ENCODE results near the gene RERE.

The RERE gene

DNA sequence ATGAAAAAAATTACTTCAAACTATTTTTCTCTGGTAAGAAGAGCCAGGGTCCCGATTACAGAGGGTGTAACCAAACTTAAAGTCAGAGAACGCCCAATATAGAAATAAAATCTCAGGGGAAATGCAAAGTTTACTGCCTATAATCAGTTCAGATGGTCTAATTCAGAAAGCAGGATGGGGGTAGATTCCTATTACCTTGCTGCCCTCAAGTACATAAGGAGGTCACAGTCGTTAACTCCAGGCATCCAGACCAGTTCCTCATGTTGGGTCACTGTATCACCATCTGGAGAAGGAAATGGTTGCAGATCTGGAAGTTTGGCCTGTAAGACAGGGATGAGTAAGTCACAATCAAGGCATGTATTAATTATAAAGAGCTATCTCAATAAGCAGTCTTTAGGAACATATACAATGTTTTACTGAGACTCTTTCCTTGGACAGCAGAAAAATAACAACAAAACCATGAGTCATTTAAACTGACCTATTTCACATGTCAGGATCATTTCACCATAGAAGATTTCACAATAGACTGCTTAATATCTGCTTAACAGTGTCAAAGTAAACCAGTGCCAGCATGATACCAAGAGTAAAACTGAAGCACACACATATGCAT lies 320.1 kb downstream of the RERE start:
- no peak for DNase-seq

DNA sequence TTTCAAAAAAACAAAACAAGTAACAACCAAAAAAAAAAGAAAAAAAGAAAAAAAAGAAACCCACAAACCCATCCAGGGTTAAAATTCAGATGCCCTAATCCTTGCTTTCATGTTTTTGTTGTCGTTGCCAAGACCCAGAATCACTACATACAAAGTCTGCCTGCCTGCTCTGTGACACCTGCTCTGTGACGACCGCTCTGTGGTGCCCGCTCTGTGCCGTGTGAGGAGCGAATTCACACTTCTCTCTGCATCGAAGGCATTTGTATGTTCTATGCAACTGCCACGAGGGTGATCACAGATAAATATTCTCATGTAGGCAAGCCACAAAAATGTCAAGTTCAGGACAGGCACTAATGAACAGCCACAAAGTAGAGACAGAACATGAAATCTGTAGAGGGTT lies 321.0 kb downstream of the RERE start:
- DNase-seq, result no peak

DNA sequence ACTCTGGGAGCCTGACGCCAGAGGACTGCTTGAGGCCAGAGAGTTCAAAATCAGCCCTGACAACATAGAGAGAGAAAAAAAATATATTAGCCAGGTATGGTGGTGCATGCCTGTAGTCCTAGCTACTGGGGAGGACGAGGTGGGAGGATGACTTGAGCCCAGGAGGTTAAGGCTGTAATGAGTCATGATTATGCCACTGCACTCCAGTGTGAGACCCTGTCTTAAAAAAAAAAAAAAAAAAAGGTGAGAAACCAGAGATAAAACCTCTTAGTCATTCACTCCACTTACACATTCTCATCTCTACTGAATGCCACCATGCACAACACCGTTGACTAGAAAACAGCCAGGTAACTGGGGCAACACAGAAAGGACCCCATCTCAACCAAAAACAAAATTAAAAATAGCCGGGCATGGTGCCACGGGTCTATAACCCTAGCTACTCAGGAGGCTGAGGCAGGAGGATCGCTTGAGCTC lies 321.5 kb downstream of the RERE start:
- DNase-seq, result no peak

DNA sequence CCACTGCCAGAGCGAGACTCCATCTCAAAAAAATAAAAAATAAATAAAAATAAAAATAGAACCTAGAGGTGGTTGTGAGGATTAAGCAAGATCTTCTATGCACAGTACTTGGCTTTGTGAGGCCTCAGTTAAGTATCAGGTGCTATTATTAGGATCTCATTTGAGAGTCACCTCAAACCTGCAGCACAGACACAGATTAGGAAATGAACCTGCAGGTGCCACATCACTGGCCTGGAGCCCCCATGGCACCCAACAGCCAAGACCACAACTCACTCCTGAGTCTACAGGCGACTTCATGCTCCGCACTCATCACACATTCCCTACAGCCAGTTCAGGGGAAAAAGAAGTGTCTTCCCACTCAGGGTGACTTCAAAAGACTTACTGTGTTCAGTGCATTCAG lies 322.8 kb downstream of the RERE start:
- no peak for DNase-seq

DNA sequence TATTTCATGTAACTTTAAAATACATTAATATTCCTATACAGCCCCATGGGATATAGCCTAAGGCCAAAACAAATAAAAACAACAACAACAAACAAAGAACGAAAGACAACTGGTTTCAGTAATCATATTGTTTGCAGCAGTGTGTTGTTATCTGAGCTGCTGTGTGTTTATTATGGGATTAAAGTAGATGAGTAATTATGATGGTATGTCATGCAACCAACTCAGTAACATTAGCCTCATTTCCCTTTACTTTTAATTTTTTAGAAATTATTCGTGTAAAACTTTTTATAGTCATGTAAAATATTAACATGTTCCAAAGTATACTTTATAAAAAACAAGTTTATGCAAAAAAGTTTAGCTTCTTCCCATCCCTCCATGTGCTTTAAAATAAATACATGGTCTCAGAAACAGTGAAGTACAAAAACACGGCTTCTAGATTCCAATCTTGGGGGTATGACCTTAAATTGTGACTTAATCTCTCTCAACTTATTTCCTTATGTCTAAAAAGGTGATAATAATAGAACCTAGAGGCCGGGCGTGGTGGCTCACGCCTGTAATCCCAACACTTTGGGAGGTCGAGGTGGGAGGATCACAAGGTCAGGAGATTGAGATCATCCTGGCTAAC lies 323.4 kb downstream of the RERE start:
- no peak for DNase-seq

DNA sequence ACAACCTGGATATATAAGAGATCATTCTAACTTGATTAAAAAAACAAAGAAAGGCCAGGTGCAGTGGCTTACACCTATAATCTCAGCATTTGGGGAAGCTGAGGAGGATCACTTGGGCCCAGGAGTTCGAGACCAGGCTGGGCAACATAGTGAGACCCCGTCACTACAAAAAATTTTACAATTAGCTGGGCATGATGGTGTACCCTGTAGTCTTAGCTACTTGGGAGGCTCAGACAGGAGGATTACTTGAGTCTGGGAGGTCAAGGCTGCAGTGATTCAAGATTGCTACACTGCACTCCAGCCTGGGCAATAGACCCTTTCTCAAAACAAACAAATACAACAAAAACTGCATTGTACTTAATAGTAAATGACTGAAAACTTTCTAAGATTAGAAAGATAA lies 330.2 kb downstream of the RERE start:
- DNase-seq, result no peak

DNA sequence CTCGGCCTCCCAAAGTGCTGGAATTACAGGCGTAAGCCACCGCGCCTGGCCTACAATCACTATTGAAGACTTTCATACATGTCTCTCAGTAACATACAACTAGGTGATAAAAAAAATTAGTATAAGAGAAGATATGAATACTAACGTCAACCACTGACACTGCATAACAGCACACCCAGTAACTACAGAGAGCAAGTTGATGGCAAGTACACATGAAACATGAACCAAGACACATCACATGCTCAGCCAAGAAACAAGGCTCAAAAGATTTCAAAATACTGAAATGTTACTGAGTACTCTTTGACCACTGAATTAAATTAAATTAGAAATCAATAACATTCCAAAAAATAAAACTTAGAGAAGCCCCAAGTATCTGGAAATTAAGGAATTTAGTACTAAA lies 331.4 kb downstream of the RERE start:
- no peak for DNase-seq

DNA sequence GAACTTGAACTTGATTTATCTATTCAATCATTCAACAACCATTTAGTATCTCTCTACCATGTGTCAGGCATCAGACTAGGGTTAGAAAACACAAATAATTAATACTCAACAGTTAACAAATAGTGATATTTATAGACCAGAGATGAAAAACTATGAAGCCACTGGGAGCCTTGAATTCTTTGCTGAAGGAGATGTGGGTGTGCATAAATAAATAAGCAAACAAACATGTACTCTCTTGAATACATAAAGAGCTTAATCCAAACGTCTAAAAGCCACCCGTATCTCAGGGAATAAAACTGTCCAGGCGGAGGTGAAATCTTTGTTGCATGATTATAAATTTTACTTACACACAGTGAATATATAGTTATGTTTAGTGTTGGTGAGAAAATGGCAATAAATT lies 333.9 kb downstream of the RERE start:
- no peak for DNase-seq

DNA sequence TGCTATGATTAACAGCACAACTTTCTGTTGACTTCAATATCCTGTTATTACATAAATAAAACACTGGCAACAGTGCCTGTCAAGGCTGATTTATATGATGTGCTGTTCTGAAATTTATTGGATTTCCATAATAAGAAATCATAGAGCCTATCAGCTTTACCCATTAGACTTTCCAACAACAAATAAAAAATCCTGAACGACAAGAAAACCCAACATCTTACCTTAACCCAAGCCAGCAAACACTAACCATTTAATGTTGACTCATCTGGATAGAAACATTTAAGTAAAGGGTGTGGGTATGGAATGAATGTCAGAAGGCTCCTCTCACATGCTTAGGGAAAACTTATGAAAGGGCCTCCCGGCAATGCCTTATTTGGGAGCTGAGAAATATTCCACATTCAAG lies 334.5 kb downstream of the RERE start:
- no peak for DNase-seq

DNA sequence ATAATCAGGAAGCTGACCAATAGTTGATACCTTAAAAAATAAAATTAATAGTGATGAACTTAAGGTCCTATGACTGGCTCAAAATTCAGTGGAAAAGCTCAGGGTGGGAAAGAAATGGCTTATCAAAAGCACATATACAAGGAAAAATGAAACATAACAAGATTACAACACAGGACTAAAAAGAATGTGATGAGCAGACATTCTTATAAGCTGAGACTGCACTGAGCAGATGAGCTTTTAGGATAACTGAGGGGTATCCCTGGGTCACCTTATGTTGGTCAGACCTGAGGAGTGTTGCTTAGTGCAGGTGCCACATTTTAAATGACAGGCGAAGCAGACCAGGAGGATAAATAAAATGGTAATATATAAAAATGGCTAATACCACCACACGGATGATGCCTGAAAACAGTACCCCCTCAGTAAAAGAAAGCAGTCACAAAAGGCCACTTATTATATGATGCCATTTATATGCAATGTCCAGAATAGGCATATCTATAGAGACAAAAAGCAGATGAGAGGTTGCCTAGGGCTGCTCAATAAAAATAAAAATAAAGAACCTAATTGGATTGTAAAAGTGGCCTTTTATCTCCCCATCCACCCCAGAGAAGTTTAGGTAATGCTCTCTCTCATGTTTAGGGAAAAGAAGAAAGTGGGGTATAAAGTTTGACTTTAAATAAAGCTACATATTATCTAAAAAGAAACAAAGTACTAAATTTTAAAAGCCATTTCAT lies 335.6 kb downstream of the RERE start:
- DNase-seq, result no peak

DNA sequence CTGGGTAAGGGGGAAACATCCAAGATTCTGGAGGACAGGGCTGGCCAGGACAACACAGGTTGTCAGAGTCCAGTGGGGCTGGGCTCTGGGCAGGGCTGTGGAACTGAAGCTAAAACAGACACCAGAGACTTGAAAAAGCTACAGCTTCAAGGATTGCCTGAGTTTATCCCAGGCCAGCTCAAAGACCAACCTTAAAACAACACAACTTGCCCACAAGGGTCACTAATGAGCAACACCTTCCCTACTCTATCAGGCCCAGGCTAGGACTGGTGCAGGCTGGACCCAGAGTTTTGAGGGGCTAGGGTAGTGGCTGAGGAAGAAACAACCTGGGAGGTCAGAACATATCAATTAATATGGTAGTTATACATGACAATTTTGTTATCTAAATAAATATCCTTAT lies 338.9 kb downstream of the RERE start:
- no peak for DNase-seq

DNA sequence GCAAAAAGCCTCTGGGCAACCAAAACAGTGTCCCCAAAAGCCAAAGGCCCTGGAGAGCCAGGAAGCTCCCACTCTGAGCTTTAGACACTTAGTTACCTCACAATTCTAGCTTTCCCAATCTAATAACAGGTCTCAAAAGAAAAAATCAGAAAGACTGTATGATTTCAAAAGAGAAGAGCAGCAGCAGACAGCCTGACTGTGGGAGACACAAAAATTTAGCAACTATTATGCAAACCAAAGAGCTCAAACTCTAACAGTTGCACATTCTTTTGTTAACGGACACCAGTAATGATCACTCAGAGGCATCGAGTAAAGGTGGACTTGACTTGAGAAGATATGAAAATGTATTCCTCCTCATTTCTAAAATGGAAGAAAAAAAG lies 339.5 kb downstream of the RERE start:
- no peak for DNase-seq

DNA sequence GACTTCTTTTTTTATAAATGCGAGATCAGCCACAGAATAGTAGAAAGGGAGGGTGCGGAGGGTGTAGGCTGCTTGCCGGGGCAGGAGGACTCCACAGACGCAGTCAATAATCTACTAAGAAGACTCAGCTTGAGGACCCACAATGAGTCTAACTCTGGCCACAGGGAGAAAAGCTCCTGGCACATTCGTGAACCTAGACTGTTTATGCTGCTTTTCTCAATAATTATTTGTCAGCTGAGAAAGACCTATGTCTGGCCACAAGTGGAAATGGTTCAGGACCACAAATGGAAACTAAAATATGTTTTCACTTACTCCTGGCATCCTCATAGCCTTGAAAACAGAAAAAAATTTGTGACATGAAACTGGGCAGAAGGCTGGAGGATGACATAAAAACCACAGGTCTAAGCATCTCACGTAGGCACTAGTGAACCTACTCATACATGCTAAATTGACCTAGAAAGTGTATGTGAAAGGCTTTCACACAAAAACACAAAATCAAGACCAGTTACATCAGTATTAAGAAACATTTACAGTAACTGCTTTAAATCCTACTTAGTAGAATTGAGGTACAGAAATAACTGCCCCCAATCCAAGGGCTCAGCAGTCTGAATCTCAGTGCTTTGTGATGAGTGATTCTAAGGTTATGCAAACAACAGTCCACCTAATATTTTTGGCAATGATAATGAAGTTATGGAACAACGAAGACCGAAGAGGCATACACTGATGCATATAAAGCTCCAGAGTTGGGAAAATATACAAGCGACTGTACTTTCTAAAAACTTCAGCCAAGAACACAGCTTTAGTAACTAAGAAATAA lies 340.1 kb downstream of the RERE start:
- DNase-seq, result no peak

DNA sequence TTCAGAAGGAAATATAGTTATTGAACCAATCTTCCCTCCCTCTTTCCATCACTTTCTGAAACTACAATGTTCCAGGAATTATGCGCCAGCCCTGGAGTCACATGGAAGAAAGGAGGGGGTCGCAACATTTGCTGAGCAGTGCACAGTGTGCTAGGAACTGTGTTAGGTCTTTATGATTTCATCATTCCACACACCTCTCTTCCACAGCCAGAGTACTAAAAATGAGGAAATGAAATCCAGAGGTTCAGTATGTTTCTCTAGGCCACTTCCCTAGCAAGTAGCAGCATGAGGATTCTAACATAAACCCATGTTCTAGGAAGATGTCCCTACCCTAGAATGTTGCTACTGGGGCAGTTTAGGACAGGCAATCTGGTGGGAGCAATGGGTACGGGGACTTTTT lies 341.4 kb downstream of the RERE start:
- no peak for DNase-seq

DNA sequence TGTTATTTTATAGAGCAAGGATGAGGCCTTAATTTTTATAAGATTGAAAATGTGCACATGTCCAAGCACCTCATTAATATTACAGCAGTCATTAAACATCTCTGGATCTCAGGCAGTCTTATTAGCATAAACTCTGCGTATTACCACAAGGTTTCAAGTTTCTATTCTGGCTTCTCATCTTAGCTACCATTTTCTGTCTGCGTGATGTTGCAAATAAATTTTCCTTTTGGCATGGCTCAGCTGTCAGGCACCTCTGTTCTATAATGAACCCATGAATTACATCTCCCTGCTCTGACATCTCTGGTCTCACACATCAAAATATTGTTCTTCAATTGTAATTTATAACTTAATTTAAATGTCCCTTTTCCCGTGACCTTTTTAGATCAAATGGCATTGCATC lies 343.1 kb downstream of the RERE start:
- no peak for DNase-seq

DNA sequence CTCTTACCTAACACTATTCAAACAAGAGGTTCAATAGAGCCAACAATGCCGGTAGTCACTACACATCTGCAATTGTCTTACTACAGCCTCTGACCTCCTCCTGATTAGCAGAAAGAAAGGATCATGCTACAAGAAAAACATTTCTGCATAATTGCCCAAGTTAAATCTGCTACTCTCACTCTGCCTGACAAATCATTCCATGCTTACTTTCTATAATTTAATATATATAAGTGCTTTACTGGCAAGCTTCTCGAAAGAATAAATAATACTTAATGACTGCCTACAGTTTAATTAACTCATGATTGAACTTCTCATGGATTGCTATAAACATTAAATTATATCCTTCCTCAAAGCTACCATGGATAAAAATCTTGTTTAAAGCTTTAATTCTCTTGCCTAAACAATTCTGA lies 343.5 kb downstream of the RERE start:
- no peak for DNase-seq

DNA sequence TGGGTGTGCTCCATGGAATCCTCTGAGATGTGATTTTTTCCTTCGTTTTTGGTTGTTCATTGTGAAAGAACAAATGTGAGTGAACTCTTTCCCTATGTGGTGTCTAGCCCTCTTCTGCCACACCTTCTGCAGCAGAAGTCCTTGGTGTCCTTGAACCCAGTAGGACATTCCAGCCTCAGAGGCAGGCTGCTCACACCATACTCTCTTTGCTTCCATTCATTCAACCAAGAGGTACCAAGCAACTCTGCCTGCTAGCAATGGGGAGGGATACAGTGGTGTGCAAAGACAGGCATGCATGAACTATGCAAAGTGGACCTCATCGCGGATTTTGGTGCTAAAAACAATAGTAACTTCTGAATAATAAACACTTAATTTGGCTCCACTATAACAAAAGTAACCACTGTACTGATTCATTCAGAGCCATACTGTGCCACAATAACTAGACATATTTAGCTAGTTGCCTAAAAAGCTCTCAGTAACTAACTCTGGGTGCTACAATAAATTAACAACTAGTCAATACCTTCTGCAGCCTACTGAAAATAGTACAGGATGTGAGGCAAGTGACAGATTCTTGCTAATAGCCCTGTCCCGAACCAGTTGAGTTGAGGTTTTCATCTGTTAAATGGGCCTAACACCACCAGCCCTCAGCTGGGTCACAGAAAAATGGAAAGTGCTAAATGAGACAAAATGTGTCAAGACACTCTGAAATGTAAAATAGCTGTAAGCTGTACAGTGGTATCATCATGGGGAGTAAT lies 344.1 kb downstream of the RERE start:
- DNase-seq, result no peak

DNA sequence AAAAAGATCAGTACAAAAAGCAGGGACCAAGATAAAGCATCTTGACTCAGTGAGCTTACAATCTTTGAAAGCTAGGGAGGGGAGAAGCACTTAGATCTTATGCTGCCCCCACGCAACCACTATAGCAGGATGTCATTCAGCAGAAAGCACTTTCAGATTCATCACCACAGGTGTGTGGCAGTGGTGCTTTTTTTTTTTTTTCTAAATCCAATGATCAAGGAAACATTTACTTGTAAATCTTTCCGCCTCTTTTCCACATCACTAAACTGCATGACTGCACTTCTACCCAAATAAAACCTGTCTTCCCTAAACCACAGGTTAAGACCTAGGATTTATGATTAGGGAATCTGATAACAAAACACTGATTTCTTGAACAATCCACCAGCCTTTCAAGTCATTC lies 344.8 kb downstream of the RERE start:
- no peak for DNase-seq

DNA sequence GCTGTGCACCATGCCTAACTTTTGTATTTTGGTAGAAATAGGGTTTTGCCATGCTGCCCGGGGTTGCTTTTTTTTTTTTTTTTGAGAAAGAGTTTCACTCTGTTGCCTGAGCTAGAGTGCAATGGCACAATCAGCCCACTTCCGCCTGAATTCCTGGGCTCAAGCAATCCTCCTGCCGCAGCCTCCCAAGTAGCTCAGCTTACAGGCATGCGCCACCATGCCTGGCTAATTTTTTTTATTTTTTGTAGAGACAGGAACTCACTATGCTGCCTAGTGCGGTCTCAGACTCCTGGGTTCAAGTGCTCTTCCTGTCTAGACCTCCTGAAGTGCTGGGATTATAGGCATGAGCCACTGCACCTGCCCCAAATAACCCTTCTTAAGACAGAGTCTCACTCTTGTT lies 346.0 kb downstream of the RERE start:
- DNase-seq, result no peak

DNA sequence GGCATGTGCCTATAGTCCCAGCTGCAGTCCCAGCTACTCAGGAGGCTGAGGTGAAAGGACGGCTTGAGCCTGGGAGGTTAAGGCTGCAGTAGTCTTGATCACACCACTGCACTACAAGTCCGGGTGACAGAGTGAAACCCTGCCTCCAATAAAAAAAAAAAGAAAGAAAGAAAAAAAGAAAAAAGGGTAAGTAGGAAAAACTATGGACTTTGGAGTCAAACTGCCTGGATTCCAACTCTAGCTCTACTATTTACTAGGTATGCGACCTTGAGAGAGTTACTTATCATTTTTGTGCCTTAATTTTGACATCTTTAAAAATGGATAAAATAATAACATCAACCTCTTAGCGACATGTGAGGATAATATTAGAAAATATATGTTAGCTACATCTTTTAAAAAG lies 348.7 kb downstream of the RERE start:
- no peak for DNase-seq

DNA sequence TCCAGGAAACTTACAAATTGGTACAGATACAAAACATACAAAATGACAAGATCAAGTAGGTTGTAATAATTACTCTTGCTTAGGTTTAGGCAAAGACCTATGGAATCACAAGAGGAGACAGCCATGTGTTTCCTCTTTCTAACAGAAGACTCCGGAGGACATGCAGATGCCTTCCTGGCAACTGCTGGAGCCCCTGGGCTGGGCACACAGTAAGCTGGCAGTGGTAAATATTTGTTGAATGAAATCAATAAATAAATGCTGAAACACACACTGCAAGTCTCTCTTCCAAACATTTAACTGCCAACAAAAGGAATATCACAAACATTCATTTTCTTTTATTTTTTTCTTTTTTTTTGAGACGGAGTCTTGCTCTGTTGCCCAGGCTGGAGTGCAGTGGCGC lies 350.1 kb downstream of the RERE start:
- DNase-seq, result no peak

DNA sequence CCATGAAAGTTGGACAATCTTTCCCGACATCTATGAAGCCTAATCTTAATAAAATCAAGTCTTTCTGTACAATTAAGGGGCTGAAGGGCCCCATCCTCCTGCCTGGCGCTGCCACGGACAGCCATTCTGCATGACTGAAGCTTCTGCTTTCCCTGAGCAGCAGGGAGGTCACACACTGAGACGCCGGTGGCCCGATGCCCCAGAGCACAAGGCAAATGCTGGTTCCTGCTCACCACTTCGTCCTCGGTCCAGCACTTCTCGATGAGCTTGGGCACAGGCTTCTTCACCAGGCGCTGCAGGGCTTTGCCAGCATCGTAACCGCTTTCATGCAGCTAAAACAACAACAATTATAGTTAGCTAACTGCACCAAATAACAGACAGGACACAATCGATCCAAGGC lies 351.7 kb downstream of the RERE start:
- no peak for DNase-seq

DNA sequence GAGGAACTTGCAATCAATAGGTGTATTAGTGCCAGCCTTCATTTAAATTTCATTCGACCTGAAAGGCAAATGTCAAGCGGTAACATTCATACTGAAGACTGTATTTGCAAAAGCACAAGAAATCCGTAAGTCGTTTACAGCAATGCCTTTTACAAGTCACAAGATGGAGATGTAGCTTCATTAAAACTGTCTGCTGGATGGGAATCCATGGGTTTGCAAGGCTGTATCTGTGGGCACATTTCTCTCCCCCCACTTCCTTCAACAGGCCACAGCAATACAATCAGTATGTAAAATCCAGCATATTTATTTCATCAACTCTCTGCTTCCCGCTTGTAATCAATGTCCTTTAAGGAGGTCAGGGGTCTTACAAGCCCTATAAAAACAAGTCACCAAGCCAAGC lies 352.4 kb downstream of the RERE start:
- no peak for DNase-seq
